Natural killer cell (primary cell): ENCODE data around the gene MIPEP. TPM values are rescaled to one million over a fixed set of nuclear protein-coding genes. Genes with fewer than 3 reads are reported as not detected.

Experiments
- ATAC-seq, 3 donors: fragments of 150-1000 bp in 2 of 3; fragments of 200-7000 bp in 1 of 3; cut with Tn5 transposase; 1 replicate in 1 of 3; 2 replicates in 2 of 3; pipeline ENCODE4 v1.10.0; 2021; ENCODE audit warnings: mild to moderate bottlenecking in 2 of 3, moderate library complexity in 2 of 3
- DNase-seq, 2 donors: peaks; one replicate each; pipeline versions ENCODE4 v3.0.0 to v3.0.0-alpha.2; 2013 to 2021; ENCODE audit warnings: mixed read lengths in 1 of 2
- H3K27ac ChIP-seq: one replicate; pipeline ENCODE4 v1.5.1; 2013; ENCODE audit warnings: mild to moderate bottlenecking, low read length
- H3K27me3 ChIP-seq: one replicate; pipeline ENCODE4 v1.6.1; 2013; ENCODE audit warnings: low read length; ENCODE audit not compliant: control insufficient read depth, insufficient read depth
- H3K36me3 ChIP-seq: one replicate; pipeline ENCODE4 v1.6.1; 2013; ENCODE audit warnings: low read length; ENCODE audit not compliant: control insufficient read depth, insufficient read depth
- H3K4me1 ChIP-seq: one replicate; pipeline ENCODE4 v1.6.1; 2013; ENCODE audit warnings: low read length; ENCODE audit not compliant: control insufficient read depth, insufficient read depth
- H3K4me3 ChIP-seq: one replicate; pipeline ENCODE4 v1.5.1; 2013; ENCODE audit warnings: low read length
- H3K9me3 ChIP-seq: one replicate; pipeline ENCODE4 v1.6.1; 2013; ENCODE audit warnings: low read length; ENCODE audit not compliant: control insufficient read depth, insufficient read depth
- H3K27ac Mint-ChIP-seq, 2 donors: one replicate each; pipeline ENCODE4 v1.8.0; 2022; ENCODE audit warnings: mild to moderate bottlenecking in 2 of 2, mixed read lengths in 2 of 2, moderate library complexity in 1 of 2
- H3K27me3 Mint-ChIP-seq, 2 donors: one replicate each; pipeline ENCODE4 v1.8.0; 2022; ENCODE audit warnings: low read depth in 2 of 2, mixed read lengths in 2 of 2
- H3K36me3 Mint-ChIP-seq: one replicate; pipeline ENCODE4 v1.8.0; 2022; ENCODE audit warnings: mixed read lengths
- H3K4me1 Mint-ChIP-seq, 2 donors: one replicate each; pipeline ENCODE4 v1.8.0; 2022; ENCODE audit warnings: mixed read lengths in 2 of 2
- H3K4me3 Mint-ChIP-seq: one replicate; pipeline ENCODE4 v1.8.0; 2022; ENCODE audit warnings: mild to moderate bottlenecking, moderate library complexity, mixed read lengths
- H3K9me3 Mint-ChIP-seq, 2 donors: one replicate each; pipeline ENCODE4 v1.8.0; 2022; ENCODE audit warnings: mixed read lengths in 2 of 2
- WGBS: methylation state at CpG from one replicate; pipeline ENCODE4 v1.1.7; 2013; ENCODE audit warnings: missing lambda C conversion rate; ENCODE audit not compliant: insufficient coverage; 5-methylcytosine and 5-hydroxymethylcytosine counted together
- intact Hi-C: fragments of 100-400 bp; cut with micrococcal nuclease; formaldehyde crosslinking; loops from one replicate; pipeline ENCODE4 v1.14.2; 2022
- total RNA-seq, 4 donors: library from RNA; stranded (reverse); fragments of 120-200 nt in 1 of 4; gene quantifications; one replicate each; pipeline versions ENCODE4 v1.2.3 to v1.2.4, GENCODE V29; 2013 to 2022
- TF ChIP-seq, protein P1 (sequence below): fragments of 200-600 bp; IDR thresholded peaks from one replicate; pipeline ENCODE4 v1.8.0; 2022; ENCODE audit warnings: antibody characterized with exemption

MIPEP gene
- total RNA-seq, 3 donors from 2014 or later (not counting 1 experiment from before 2014, with no cell fraction given) = 9.7 to 10.1 (median 9.7) TPM

DNA sequence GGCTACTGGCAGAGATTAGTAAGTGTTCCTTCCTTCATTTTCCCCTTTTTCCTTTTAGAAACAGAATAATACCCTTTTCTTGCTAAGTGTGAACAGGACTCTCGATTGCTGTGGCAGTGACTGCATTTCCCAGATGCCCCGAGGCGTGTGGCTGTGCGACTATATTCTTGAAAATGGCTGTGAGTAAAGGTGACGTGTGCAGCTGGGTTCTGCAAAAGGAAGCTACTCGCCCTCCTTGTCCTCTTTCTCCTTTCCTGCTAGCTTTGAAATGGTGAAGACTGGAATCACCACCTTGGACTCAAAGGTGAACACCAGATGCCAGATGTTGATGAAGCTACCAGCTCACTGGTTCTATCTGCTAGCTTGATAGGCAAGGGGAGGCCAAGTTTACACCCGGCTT lies 121.4 kb downstream of the MIPEP start:
- H3K27me3 ChIP-seq = no peaks in the 10 kb centered on the region
- Mint-ChIP-seq H3K9me3 (no peaks in the 10 kb centered on the region), H3K4me1 (peaks cover 5 to 10% of the 10 kb centered on the region in 2 donors), H3K36me3 (no peaks in the 10 kb centered on the region), H3K4me3 (no peak overlapping the region), H3K27me3 (no peaks in the 10 kb centered on the region), H3K27ac (no peak overlapping the region)
- DNase-seq = no peak
- H3K9me3 ChIP-seq = no peaks in the 10 kb centered on the region
- H3K4me3 ChIP-seq = no peak overlapping the region
- WGBS = 87% methylated on average over 7 of the region's 7 CpGs
- ATAC-seq = no peak
- TF ChIP-seq, protein P1, sequence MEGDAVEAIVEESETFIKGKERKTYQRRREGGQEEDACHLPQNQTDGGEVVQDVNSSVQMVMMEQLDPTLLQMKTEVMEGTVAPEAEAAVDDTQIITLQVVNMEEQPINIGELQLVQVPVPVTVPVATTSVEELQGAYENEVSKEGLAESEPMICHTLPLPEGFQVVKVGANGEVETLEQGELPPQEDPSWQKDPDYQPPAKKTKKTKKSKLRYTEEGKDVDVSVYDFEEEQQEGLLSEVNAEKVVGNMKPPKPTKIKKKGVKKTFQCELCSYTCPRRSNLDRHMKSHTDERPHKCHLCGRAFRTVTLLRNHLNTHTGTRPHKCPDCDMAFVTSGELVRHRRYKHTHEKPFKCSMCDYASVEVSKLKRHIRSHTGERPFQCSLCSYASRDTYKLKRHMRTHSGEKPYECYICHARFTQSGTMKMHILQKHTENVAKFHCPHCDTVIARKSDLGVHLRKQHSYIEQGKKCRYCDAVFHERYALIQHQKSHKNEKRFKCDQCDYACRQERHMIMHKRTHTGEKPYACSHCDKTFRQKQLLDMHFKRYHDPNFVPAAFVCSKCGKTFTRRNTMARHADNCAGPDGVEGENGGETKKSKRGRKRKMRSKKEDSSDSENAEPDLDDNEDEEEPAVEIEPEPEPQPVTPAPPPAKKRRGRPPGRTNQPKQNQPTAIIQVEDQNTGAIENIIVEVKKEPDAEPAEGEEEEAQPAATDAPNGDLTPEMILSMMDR = no peak
- no peak overlapping the region for H3K27ac ChIP-seq
- intact Hi-C loops = no loop called here
- H3K36me3 ChIP-seq = no peaks in the 10 kb centered on the region
- H3K4me1 ChIP-seq = no peaks in the 10 kb centered on the region

DNA sequence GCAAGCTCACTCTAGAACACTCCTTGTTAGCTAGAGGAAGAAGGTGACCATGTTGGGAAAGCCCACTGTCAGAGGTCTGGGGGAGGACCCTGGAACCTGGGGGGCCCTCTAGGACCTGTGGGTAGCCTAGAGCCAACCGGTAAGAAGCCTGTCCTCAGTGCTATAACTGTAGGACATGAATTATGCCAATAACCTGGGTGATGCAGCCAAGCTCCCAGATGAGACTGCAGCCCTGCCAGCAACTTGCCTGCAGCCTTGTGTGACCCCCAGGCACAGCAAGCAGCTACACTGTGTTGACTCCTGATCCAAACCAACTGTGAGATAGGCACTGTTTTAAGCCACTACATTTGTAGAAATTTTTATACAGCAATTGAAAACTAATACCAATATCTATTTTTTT lies 122.3 kb downstream of the MIPEP start:
- DNase-seq = no peak
- H3K4me1 Mint-ChIP-seq = peaks cover 5 to 10% of the 10 kb centered on the region in 2 donors
- no peaks in the 10 kb centered on the region for H3K36me3 ChIP-seq
- H3K4me1 ChIP-seq = no peaks in the 10 kb centered on the region
- WGBS = 95% methylated on average over 1 of the region's 1 CpG
- H3K4me3 Mint-ChIP-seq = no peak overlapping the region
- H3K27ac ChIP-seq = no peak overlapping the region
- no peak overlapping the region for H3K4me3 ChIP-seq
- TF ChIP-seq, protein P1 = no peak
- H3K27me3 ChIP-seq = no peaks in the 10 kb centered on the region
- H3K27me3 Mint-ChIP-seq = no peaks in the 10 kb centered on the region
- no peaks in the 10 kb centered on the region for H3K36me3 Mint-ChIP-seq
- H3K9me3 Mint-ChIP-seq = no peaks in the 10 kb centered on the region
- H3K9me3 ChIP-seq = no peaks in the 10 kb centered on the region
- intact Hi-C loops = no loop called here
- H3K27ac Mint-ChIP-seq = no peak overlapping the region
- no peak for ATAC-seq

DNA sequence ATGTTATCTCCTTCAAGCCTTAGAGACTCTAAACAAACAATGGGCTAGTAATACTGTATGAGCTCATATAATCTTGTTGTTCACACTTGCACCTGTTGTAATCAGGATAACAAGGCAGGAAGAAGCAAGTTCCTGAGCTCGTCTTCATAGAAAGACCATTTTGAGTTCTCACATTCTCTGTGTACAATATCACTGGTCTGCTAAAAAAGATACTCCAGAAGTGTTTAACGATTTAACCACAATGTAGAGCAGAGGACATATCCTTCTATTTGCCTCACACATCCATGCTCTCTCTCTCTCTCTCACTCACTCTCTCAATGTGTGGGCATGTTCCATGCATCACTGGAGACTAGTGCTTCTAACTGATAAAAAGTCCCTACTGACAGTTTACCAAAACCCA lies 122.9 kb downstream of the MIPEP start:
- Mint-ChIP-seq H3K4me1 (peaks cover 0 to 5% of the 10 kb centered on the region in 2 donors), H3K27ac (no peak overlapping the region), H3K36me3 (no peaks in the 10 kb centered on the region), H3K27me3 (no peaks in the 10 kb centered on the region), H3K4me3 (no peak overlapping the region), H3K9me3 (no peaks in the 10 kb centered on the region)
- Histone ChIP-seq H3K4me1 (no peaks in the 10 kb centered on the region), H3K36me3 (no peaks in the 10 kb centered on the region), H3K27me3 (no peaks in the 10 kb centered on the region), H3K9me3 (no peaks in the 10 kb centered on the region), H3K27ac (no peak overlapping the region), H3K4me3 (no peak overlapping the region)
- TF ChIP-seq, protein P1 = no peak
- ATAC-seq (no peak), DNase-seq (no peak)
- intact Hi-C loops = no loop called here
- WGBS = 69% methylated on average over 2 of the region's 2 CpGs

DNA sequence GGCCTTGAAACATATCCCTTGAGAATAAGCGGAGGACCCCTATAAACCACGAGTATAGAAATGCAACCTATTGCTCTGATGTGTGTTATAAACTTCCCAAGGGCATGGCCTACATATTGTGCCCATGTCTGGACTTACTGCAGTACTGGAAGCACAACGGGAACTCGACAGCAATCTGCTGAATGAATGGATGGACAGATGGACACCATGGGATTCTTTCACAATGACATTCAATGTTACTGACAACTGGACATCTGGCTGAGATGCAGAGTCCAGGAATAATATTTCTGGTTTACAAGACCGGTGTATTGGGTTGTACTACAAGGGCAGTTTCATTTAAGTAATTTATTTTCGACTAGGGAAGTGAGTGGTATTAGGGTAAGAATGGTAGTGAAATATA lies 123.7 kb downstream of the MIPEP start:
- no peaks in the 10 kb centered on the region for H3K36me3 ChIP-seq
- Mint-ChIP-seq H3K27ac (no peak overlapping the region), H3K4me1 (peaks cover 0 to 5% of the 10 kb centered on the region in 2 donors), H3K4me3 (no peak overlapping the region), H3K36me3 (no peaks in the 10 kb centered on the region), H3K27me3 (no peaks in the 10 kb centered on the region), H3K9me3 (no peaks in the 10 kb centered on the region)
- 95% methylated on average over 5 of the region's 6 CpGs for WGBS
- intact Hi-C loops = no loop called here
- TF ChIP-seq, protein P1 = no peak
- H3K27me3 ChIP-seq = no peaks in the 10 kb centered on the region
- DNase-seq (no peak), ATAC-seq (no peak)
- H3K9me3 ChIP-seq = no peaks in the 10 kb centered on the region
- H3K4me1 ChIP-seq = no peaks in the 10 kb centered on the region
- no peak overlapping the region for H3K27ac ChIP-seq
- no peak overlapping the region for H3K4me3 ChIP-seq
